Cardiac septum (tissue), 1 donor: Measurements from ENCODE around the gene TARBP1. TPM values are rescaled to one million over a fixed set of nuclear protein-coding genes. Genes with fewer than 3 reads are reported as not detected.
"Not testable (repeated sequence)": the region's sequence is repeated elsewhere in the genome, so short reads cannot be mapped to it uniquely, and the experiment has no call there.

ENCODE experiments used
- DNase-seq: peaks from one replicate; pipeline ENCODE4 v3.0.0-alpha.2; 2020; ENCODE audit warnings: low spot score
- intact Hi-C: fragments of 100-400 bp; cut with DNase I; formaldehyde crosslinking; loops from one replicate; pipeline ENCODE4 v1.14.0; 2022
- long read RNA-seq: library from polyadenylated mRNA; unstranded; transcript quantifications from one replicate; pipeline ENCODE4 v2.0.0, GENCODE V29; 2021
- total RNA-seq: library from RNA; stranded (reverse); fragmentation: NEBNext Ultra II Directional; extraction: Animal tissue kit (Norgen Biotek cat#: 25700); gene quantifications from one replicate; pipeline ENCODE4 v1.2.1, GENCODE V29; 2021
- donor health status: DM: no; HTN: no; CAD: no.

Gene TARBP1, protein sequence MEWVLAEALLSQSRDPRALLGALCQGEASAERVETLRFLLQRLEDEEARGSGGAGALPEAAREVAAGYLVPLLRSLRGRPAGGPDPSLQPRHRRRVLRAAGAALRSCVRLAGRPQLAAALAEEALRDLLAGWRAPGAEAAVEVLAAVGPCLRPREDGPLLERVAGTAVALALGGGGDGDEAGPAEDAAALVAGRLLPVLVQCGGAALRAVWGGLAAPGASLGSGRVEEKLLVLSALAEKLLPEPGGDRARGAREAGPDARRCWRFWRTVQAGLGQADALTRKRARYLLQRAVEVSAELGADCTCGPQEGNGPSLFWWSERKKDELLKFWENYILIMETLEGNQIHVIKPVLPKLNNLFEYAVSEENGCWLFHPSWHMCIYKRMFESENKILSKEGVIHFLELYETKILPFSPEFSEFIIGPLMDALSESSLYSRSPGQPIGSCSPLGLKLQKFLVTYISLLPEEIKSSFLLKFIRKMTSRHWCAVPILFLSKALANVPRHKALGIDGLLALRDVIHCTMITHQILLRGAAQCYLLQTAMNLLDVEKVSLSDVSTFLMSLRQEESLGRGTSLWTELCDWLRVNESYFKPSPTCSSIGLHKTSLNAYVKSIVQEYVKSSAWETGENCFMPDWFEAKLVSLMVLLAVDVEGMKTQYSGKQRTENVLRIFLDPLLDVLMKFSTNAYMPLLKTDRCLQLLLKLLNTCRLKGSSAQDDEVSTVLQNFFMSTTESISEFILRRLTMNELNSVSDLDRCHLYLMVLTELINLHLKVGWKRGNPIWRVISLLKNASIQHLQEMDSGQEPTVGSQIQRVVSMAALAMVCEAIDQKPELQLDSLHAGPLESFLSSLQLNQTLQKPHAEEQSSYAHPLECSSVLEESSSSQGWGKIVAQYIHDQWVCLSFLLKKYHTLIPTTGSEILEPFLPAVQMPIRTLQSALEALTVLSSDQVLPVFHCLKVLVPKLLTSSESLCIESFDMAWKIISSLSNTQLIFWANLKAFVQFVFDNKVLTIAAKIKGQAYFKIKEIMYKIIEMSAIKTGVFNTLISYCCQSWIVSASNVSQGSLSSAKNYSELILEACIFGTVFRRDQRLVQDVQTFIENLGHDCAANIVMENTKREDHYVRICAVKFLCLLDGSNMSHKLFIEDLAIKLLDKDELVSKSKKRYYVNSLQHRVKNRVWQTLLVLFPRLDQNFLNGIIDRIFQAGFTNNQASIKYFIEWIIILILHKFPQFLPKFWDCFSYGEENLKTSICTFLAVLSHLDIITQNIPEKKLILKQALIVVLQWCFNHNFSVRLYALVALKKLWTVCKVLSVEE (N-terminal part only)
- 9.1 TPM for total RNA-seq
- long read RNA-seq, full-length matches to known transcripts = 1 of 8 reads
- long read RNA-seq, partial matches to known transcripts = 0 of 8 reads
- long read RNA-seq, other reads (novel, unspliced or antisense) = 7 of 8 reads

DNA sequence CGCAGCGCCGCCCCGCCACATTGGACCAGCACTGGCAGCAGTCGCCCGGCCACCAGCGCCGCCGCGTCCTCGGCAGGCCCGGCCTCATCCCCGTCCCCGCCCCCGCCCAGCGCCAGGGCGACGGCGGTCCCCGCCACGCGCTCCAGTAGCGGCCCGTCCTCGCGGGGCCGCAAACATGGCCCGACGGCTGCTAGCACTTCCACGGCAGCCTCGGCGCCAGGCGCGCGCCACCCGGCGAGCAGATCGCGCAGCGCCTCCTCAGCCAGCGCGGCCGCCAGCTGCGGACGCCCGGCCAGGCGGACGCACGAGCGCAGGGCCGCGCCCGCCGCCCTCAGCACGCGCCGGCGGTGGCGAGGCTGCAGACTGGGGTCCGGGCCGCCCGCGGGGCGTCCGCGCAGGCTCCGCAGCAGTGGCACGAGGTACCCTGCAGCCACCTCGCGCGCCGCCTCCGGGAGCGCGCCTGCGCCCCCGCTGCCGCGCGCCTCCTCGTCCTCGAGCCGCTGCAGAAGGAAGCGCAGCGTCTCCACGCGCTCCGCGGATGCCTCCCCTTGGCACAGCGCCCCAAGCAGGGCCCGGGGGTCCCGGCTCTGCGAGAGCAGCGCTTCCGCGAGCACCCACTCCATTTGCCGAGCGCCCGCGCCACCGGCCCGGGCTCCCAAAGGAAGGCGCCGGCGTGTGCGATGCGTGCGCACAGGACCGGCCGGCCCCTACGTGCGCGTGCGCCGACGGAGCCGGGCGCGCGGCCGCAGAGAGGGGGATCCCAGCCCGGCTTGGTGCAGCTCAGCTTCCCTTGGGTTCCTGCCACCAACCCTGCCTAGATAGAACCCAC is at the start of gene TARBP1:
TSS of gene TARBP1 (minus strand) at position 699 of the 829 bp plus-strand sequence. CDS start at position 623, 76 bp downstream.
- DNase-seq = peak; percentile 86
- intact Hi-C loops = loop anchor here (5.0 kb wide), 1 partner anchor 106 kb away; the partner anchor contains the start of gene COA6

DNA sequence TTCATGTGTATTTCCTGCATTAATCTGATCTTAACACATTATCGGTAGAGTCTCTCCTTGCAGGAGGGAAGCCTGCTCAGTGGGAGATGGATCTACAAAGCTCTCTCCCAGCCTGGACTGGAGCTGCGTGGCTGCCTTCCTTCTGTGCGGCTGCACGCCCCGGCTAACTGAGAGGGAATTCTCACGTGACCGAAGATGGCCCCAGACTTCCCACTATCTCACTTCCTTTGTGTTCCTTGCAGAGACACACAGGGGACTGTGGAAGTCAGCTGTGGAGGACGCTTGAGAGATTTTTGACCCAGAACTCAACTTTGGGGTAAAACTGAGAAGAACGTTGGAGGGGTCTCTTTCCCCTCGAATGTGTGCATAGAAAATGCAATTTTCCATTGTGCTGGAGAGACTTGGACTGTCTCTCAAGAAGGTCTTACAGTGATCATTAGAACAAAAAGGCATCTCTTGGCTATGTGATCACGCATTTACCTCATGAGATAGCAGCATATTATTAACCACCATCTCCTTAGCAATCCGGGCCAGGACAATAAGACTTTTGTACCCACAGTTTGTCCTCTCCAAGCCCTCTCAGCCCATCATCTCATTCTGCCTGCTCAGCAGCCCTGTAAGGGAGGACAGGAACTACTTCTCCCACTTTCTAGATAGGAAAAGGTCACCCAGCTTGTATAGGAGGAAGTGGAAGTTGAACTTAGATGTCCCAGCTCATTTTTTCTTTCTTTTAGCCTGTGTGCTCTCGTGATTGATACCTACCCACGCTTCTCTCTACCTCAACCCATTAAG is 49.3 kb upstream of the TARBP1 start:
- intact Hi-C loops = no loop called here
- DNase-seq = no peak

DNA sequence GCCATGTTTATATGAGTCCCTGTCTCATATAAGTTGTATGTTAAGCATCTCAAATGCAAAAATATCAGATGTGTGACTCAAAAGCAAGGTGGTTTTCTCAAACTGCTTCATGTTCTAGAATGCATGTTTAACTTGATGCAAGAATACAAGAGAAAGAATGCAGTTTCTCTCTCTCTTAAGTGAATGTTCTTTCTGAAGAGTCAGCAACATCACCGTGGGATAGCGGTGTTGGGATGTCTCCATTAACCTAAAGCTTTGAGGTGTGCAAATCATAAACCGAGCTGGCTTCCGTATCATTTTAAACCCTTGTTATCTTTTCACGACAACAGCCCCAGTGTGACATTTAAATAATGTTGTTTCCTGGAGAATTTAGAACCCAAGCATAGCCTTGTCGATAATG is 48.4 kb upstream of the TARBP1 start:
- DNase-seq = no peak
- intact Hi-C loops = no loop called here

DNA sequence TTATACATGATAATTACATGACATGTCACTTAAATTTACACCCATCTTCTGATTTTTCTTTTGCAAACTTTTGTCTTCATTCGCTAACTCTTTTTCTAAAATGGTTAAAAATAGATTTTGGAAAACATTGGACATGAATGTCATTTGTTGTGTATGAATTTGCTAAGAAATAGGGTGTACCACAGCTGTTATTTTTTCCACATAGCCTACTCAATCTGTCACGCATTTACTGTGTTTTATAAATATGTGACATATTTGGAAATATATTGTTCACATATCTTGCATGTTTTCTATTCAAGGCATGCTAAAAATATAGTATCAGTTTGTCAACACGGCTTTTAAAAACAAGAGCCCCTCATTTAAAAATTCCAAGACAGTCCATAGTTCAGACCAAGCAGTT is 47.9 kb upstream of the TARBP1 start:
- intact Hi-C loops = no loop called here
- DNase-seq = no peak

DNA sequence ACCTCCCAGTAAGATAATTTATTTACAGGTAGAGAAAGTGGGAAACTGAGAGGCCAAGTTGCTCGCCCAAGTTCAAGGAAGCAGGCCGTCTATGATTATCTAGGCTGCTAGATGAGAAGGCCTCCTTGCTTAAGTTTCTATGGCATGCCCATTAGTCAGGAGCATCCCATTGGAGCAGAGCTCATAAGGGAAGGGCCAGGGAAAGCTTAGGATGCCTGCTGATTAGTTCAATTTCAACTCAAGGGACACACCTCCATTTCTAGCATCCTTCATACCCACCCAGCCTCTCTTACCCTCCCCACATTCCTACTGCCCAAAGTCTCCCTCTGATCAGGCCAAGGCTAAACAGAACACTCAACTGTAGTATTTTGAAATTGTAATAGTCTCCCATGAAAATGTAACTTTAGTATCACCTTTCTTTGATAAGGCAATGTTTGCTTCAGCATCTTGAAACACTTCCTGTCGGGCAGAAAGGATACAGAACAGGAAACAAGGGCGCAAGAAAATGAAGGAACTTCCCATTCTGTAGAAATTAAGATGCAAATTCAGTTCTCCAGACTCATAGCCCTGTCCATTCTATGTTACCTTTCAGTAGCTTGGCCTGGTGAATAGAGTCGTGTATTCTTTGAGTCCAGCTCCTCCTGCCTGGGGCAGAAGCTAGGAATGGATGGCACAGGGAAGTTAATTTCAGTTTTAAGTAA is 46.3 kb upstream of the TARBP1 start:
- DNase-seq = no peak
- intact Hi-C loops = no loop called here

DNA sequence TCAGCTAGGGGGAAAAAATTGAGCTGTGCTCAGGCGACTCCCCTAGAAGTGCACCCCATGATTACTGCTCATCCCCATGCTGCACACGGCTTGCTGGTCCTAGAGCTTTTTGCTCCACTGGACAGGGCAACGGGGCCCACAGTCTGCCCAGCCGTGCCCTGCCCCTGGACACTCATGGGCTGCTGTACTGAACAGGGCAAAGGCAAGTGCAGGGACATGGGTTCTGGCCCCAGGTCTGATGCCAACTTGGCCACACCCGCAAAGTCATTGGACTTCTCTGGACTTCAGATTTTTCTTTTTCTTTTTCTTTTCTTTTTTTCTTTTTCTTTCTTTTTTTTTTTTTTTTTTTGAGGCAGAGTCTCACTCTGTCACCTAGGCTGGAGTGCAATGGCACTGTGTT is 42.9 kb upstream of the TARBP1 start:
- intact Hi-C loops = no loop called here
- DNase-seq = no peak

DNA sequence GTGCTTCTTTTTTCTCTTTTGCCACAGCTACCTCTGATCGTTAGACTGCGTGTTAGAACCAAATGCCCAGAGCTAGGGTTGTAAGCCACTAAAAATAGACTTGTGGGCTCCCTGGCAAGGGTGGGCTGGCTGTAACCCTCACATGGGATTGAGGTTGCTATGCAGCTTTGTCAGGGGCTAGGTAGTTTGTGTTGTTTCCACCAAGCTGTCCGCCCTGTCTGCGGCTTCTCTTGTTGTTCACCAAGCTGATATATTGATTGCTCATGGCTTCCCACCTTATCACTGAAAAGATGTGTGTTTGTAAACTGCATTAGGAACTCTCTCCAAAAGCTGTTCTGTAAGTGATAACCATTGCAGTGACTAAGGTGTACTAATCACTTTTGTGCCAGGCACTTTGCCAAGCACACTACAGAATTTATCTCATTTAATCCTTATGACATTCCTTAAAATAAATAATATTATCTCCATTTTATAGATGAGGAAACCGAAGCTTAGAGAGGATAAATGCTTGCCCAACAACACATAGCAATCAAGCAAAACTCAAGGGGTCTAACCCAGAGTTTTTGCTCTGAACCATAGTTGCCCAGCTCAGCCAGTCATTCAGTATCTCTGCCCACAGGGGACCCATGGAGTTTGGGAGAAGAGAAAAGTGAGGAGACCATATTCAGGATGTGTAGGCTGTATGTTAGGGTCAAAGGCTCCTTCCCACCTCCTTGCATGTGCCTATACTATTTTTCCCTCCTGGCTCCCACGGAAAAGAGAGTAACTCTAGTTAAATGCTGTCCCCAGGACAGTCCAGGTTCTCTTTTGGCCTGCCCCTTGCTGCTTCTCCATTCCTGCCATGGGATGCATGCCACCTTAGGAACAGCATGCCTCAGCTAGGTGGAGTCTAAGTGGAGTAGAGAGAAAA is 42.2 kb upstream of the TARBP1 start:
- intact Hi-C loops = no loop called here
- no peak for DNase-seq

DNA sequence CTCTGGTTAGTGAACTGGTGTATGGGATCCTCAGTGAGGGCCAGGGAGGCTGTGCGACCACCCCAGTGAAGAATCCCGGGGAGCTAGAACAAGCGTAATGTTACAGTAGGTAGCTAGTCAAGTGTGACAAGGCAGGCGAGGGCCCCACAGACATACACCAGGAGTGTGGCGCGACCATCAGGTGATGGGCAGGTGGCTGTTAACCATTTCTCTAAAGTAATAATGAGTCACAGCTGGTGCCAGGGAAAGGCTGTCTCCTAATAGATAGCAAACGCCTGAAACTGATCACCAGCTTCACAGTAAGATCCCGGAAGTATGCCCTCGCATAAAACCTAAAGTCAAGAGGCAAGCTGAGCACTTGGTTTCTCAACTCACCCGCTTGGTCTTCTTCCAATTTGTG is 40.5 kb upstream of the TARBP1 start:
- no peak for DNase-seq
- intact Hi-C loops = loop anchor here (2.0 kb wide), 1 partner anchor 25 kb away; no protein-coding TSS in a partner anchor

DNA sequence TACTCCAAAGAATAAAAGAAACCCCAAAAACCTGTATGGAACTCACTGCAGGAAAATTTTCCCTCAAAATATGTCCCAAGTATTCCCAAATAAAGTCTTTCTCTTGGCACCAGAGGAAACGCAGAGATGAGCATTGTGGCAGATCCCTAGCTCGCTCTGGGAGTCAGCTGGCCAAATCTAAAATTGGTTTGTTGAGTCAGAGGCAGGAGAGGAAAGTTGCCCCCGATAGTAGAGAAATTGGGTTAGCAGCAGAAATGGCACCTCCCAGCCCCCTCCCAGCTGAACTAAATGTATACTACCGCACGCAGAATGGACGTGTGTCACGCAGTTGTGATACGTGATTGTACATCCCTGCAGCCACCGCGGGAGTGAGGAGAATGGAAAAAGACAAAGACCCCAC is 39.9 kb upstream of the TARBP1 start:
- DNase-seq = no peak
- intact Hi-C loops = loop anchor here (2.0 kb wide), 1 partner anchor 26 kb away; no protein-coding TSS in a partner anchor

DNA sequence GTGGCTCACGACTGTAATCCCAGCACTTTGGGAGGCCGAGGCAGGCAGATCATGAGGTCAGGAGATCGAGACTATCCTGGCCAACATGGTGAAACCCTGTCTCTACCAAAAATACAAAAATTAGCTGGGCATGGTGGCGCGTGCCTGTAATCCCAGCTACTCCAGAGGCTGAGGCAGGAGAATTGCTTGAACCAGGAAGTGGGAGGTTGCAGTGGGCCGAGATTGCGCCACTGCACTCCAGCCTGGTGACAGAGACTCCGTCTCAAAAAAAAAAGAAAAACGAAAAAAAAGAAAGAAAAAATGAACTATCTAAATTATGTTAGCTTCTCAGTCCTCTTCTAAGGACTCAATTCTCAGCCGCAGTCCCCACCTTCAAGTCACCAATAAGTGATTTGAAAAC is 39.1 kb upstream of the TARBP1 start:
- intact Hi-C loops = loop anchor here (2.0 kb wide), 1 partner anchor 27 kb away; no protein-coding TSS in a partner anchor

DNA sequence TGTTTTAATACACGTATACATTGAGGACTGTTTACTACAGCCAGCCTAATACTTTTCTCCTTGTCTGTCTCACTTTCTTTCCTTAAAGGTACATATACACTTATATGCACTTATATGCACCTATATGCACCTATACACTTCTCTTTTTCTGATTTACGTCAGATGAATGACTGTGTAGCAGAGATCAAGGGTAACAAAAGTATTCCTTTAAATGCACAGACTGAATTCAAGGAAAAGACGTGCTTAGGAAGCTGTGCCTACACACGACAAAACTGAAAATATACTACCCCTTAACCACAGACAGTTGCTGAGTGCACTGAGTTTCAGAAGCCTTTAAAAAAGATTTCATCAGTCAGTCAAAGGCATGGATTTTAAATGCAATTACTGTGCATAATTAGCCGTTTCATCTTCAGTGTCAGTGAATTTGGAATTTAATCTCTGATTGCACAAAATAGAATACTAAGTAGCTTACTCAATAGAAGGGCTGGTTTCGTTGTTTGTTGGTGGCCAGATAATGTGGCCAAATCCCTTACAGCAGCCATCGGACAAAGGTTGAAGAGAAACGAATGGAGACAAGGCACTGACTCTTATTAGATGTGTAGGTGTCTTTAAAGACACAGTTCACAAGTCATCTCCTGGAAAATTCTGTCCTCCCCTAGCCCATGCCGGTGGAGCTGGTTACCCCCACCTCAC is 38.3 kb upstream of the TARBP1 start:
- DNase-seq = no peak
- intact Hi-C loops = no loop called here

More for the DNA sequence above, 39.1 kb upstream of the TARBP1 start:
- not testable (repeated sequence) for DNase-seq

DNA sequence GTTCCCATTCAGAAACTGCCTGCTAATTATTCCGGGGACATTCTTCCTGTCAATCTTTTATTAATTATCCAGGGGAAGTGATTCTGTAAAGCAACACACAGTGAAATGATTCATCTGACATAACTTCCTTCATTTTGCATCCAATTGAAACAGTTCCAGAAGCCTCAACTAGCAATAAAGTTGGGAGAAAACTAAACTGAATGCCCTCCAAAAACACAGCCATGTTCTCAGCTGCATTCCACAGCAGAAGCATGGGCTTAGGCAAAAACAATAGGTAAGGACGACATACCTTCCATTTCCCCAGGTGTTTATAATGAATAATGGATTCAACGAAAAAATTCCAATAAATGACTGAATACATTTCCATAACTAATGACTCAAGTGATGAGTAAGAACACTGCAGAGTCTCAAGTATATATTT is 36.9 kb upstream of the TARBP1 start:
- intact Hi-C loops = no loop called here

DNA sequence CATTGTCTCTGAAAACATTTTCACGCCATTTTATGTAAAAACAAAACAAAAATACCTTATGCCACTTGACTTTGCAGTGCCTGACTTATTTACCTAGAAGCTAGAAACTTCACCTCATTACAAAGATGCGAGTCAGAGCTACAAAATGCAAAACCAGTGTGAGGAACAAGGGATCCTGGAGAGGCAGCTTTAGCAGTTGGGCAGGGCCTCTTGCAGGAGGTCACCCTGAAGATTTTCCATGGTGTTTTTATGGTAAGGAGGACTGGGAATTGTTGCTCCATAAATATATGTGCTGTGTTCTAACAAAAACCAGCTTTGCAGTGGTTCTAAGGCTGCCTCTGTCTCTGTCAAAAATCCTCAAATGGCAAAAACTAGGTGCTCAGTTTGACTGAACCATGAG is 36.4 kb upstream of the TARBP1 start:
- intact Hi-C loops = no loop called here
- DNase-seq = no peak

More for the DNA sequence above, 36.9 kb upstream of the TARBP1 start:
- DNase-seq = no peak

DNA sequence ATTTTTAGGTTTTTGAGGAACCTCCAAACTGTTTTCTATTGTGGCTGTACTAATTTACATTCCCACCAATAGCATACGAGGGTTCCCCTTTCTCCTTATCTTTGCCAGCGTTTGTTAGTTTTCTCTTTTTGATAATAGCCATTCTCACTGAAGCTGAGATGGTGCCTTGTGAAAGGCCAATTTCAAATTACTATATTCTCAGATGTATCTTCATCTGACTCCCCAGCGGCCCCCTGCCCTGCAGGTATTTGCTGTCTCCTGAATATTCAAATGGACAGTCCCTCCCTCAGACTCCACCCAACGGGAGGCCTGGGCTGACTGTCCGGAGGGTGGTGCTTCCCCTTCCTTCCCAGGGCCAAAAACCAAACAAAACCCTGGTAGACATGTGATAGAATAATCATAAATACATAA is 33.5 kb upstream of the TARBP1 start:
- intact Hi-C loops = no loop called here

More for the DNA sequence above, 33.5 kb upstream of the TARBP1 start:
- no peak for DNase-seq
